Activated CD8-positive, alpha-beta memory T cell treated with anti-CD3 and anti-CD28 coated beads, Interleukin-2, amount 10 ng/mL, durations not matched to agents 7 days and 5 days (primary cell): ENCODE measurements around the gene GLRA2. TPM values are rescaled to one million over a fixed set of nuclear protein-coding genes. Genes with fewer than 3 reads are reported as not detected.

Experiments used
- ATAC-seq: fragments of 150-1000 bp; cut with Tn5 transposase; one replicate; pipeline ENCODE4 v1.10.0; 2021; ENCODE audit warnings: moderate library complexity
- CTCF ChIA-PET: fragments of 350-600 bp; sonication (Branson Sonifier 250); formaldehyde crosslinking; loops from one replicate; lab custom pipeline; 2021; ENCODE audit warnings: antibody characterized with exemption; lab: Charles Lee
- DNase-seq: peaks from one replicate; pipeline ENCODE4 v3.0.0-alpha.2; 2020
- H3K27ac Mint-ChIP-seq: one replicate; pipeline ENCODE4 v1.8.0; 2021; ENCODE audit warnings: mild to moderate bottlenecking, mixed read lengths
- H3K27me3 Mint-ChIP-seq: one replicate; pipeline ENCODE4 v1.8.0; 2021; ENCODE audit warnings: mixed read lengths
- H3K36me3 Mint-ChIP-seq: one replicate; pipeline ENCODE4 v1.8.0; 2021; ENCODE audit warnings: mild to moderate bottlenecking, mixed read lengths
- H3K4me1 Mint-ChIP-seq: one replicate; pipeline ENCODE4 v1.8.0; 2021; ENCODE audit warnings: mixed read lengths
- H3K4me3 Mint-ChIP-seq: one replicate; pipeline ENCODE4 v1.8.0; 2021; ENCODE audit warnings: mild to moderate bottlenecking, moderate library complexity, mixed read lengths
- H3K9me3 Mint-ChIP-seq: one replicate; pipeline ENCODE4 v1.8.0; 2022; ENCODE audit warnings: low read depth, mixed read lengths
- total RNA-seq, 2 experiments: library from RNA; stranded (reverse); gene quantifications; one replicate each; pipeline ENCODE4 v1.2.3, GENCODE V29; 2021

The GLRA2 gene
- total RNA-seq, 2 experiments from 2014 or later: not detected

- no peak overlapping the region for H3K4me3 Mint-ChIP-seq
- DNase-seq (no peak), ATAC-seq (no peak)
- H3K27me3 Mint-ChIP-seq: no peaks in the 10 kb centered on the region
- peaks cover 1% of the 10 kb centered on the region for H3K36me3 Mint-ChIP-seq
- CTCF ChIA-PET: no interaction called here
- no peaks in the 10 kb centered on the region for H3K4me1 Mint-ChIP-seq
- H3K27ac Mint-ChIP-seq: no peak overlapping the region
- no peaks in the 10 kb centered on the region for H3K9me3 Mint-ChIP-seq
These were observed 250.2 kb downstream of the GLRA2 start for GRCh38 chrX:14779580-14779979.
